ENCODE results near the gene LARP1B.

DNA sequence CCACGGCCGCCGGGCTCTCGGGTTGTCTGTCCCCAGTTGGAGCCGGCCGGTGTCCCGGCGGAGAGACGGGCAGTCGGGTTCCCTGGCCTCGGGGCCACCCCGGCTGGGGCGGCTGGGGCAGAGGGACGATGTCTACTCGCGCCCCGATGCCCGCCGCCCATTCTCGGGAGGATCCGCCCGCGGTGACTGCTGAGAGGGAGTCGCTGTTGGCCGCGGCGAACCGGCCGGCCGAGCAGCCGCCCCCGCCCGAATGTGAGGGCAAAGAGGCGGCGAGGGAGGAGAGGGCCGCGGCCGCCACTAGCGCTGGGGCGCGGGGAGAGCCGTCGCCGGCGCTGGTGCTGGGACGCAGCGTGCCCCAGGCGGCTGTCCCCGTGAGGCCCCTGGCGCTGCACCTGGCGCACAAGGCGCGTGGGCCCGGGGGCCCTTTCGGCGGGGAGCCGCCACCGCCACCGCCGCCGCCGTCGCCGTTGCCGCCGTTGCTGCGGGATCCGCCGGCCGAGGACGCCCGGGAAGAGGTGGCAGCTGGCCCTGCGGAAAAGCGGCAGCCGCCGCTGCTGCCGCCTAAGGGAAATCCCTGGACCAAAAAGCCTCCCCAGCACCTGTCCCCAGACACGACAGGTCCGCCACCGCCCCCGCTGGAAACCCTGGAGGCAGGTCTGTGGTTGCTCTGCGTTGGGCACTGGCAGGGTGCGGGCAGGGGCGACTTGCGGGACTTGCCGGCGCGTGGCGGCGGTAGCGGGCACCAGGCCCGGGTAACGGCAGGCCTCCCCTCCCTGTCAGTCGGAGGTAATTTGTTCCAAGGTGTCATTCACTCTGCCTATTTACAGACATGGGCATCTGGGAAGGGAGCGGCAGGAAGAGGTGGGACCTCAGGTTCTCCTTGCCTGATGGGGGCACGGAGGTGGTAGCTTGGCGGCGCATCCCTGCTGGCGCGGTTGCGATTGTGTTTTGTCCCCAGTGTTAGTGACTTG lies 739 bp downstream of the LARP1B start:
- TF ChIP-seq, protein P1, sequence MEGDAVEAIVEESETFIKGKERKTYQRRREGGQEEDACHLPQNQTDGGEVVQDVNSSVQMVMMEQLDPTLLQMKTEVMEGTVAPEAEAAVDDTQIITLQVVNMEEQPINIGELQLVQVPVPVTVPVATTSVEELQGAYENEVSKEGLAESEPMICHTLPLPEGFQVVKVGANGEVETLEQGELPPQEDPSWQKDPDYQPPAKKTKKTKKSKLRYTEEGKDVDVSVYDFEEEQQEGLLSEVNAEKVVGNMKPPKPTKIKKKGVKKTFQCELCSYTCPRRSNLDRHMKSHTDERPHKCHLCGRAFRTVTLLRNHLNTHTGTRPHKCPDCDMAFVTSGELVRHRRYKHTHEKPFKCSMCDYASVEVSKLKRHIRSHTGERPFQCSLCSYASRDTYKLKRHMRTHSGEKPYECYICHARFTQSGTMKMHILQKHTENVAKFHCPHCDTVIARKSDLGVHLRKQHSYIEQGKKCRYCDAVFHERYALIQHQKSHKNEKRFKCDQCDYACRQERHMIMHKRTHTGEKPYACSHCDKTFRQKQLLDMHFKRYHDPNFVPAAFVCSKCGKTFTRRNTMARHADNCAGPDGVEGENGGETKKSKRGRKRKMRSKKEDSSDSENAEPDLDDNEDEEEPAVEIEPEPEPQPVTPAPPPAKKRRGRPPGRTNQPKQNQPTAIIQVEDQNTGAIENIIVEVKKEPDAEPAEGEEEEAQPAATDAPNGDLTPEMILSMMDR (IDR thresholded peaks at IDR 0.05) = peak; percentile 49
- no peak for TF ChIP-seq ZFX (IDR thresholded peaks at IDR 0.05; ENCODE audit: borderline replicate concordance)

Measured in 22Rv1 (cell line).